ENCODE measurements around the gene CTNNBL1.

GRCh38 chr20:37733416-37733815 lies 39.6 kb downstream of the CTNNBL1 start:
- TF ChIP-seq, protein P1, sequence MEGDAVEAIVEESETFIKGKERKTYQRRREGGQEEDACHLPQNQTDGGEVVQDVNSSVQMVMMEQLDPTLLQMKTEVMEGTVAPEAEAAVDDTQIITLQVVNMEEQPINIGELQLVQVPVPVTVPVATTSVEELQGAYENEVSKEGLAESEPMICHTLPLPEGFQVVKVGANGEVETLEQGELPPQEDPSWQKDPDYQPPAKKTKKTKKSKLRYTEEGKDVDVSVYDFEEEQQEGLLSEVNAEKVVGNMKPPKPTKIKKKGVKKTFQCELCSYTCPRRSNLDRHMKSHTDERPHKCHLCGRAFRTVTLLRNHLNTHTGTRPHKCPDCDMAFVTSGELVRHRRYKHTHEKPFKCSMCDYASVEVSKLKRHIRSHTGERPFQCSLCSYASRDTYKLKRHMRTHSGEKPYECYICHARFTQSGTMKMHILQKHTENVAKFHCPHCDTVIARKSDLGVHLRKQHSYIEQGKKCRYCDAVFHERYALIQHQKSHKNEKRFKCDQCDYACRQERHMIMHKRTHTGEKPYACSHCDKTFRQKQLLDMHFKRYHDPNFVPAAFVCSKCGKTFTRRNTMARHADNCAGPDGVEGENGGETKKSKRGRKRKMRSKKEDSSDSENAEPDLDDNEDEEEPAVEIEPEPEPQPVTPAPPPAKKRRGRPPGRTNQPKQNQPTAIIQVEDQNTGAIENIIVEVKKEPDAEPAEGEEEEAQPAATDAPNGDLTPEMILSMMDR (IDR thresholded peaks at IDR 0.05) = no peak
- TF ChIP-seq POLR2A (IDR thresholded peaks at IDR 0.05) = no peak

Data from testis (tissue), 2 donors.